ENCODE results near the gene OXTR.

OXTR gene

DNA sequence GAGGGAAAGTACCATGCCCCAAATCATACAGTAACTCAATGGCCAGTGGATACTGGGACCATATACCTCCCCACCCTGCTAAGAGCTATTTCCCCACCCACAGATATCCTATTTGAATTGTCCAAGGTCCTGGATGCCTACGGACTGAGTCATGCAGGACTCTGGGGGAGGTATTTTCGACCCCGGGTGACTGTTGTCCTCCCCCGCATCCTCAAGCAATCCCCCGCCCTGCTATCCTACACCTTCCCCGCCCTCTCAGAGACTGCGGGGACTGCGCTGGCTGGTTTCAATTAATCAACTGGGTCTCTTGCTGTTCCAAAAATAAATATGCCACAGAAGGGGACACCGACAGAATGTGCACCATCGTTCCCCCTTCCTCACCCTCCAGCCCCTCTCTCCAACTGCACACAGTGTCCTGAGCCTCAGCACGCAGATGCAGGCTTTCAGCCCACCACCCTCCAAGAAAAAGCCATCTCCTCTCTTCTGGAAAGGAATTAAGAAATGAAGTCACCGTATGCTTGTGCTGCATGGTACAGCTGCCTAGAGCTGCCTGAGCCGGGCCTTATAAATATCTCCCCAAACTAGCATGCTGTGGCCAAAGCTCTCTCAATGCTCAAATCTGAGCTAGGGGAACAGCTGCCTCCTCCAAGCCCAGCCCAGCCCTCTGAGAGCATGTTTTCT, 27.7 kb downstream of the OXTR start:
- H3K79me2 ChIP-seq (ENCODE audit: insufficient read depth, low read depth), result no peaks in the 10 kb centered on the region
- no peaks in the 10 kb centered on the region for H3K4me1 ChIP-seq (ENCODE audit: low read depth, poor library complexity, severe bottlenecking)
- H3K27ac ChIP-seq, result no peak overlapping the region
- H3K9ac ChIP-seq, result no peak overlapping the region
- H3K4me3 ChIP-seq (IDR thresholded peaks at IDR 0.05; ENCODE audit: insufficient read depth, low read depth, low read length), result no peak overlapping the region
- no peaks in the 10 kb centered on the region for H3K36me3 ChIP-seq (ENCODE audit: insufficient read depth)
- no peaks in the 10 kb centered on the region for H3K27me3 ChIP-seq (ENCODE audit: insufficient read depth, low read depth)
- TF ChIP-seq, protein P1, sequence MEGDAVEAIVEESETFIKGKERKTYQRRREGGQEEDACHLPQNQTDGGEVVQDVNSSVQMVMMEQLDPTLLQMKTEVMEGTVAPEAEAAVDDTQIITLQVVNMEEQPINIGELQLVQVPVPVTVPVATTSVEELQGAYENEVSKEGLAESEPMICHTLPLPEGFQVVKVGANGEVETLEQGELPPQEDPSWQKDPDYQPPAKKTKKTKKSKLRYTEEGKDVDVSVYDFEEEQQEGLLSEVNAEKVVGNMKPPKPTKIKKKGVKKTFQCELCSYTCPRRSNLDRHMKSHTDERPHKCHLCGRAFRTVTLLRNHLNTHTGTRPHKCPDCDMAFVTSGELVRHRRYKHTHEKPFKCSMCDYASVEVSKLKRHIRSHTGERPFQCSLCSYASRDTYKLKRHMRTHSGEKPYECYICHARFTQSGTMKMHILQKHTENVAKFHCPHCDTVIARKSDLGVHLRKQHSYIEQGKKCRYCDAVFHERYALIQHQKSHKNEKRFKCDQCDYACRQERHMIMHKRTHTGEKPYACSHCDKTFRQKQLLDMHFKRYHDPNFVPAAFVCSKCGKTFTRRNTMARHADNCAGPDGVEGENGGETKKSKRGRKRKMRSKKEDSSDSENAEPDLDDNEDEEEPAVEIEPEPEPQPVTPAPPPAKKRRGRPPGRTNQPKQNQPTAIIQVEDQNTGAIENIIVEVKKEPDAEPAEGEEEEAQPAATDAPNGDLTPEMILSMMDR (conservative IDR thresholded peaks at IDR 0.05; ENCODE audit: low read depth, low read length), result no peak
- no peaks in the 10 kb centered on the region for H4K20me1 ChIP-seq (ENCODE audit: insufficient read depth)
- H2AFZ ChIP-seq (ENCODE audit: low read depth), result no peak overlapping the region
- H3K4me2 ChIP-seq, result no peak overlapping the region

DNA sequence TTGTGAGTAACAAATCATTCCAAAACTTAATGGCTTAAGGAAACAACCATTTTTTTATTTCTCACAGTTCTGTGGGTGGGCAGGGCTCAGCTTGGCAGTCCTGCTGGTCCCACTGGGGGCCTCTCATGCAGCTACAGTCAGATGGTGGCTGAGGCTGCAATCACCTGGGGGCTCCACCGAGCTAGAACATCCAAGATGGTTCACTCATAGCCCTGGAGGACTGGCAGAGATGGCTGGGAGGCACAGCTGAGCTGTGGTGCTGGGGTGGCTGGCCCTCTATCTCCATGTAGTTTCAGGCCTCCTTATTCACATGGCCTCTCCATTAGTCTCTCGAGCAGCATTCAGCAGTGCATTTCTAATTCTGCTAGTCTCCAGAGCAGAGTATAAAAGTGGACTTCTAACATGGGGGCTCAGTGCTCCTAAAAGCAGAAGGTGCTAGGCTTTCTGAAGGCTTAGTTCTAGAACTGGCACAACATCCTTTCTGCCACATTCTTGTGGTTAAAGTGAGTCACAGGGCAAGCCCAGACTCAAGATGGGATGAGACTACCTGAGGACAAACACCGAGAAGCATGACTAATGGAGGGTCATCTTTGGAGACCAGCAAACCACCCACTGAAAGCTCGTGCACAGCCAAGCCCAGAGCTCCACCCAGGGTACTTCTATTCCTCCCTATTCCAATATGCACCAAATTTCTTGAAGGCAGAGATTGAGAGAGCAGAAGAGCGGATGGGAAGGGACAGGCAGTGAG, 29.5 kb downstream of the OXTR start:
- no peaks in the 10 kb centered on the region for H3K36me3 ChIP-seq (ENCODE audit: insufficient read depth)
- TF ChIP-seq, protein P1 (conservative IDR thresholded peaks at IDR 0.05; ENCODE audit: low read depth, low read length), result no peak
- no peak overlapping the region for H3K4me3 ChIP-seq (IDR thresholded peaks at IDR 0.05; ENCODE audit: insufficient read depth, low read depth, low read length)
- no peak overlapping the region for H2AFZ ChIP-seq (ENCODE audit: low read depth)
- H3K9ac ChIP-seq, result no peak overlapping the region
- no peaks in the 10 kb centered on the region for H3K4me1 ChIP-seq (ENCODE audit: low read depth, poor library complexity, severe bottlenecking)
- H3K4me2 ChIP-seq, result no peak overlapping the region
- H4K20me1 ChIP-seq (ENCODE audit: insufficient read depth), result no peaks in the 10 kb centered on the region
- H3K27ac ChIP-seq, result no peak overlapping the region
- H3K79me2 ChIP-seq (ENCODE audit: insufficient read depth, low read depth), result no peaks in the 10 kb centered on the region
- H3K27me3 ChIP-seq (ENCODE audit: insufficient read depth, low read depth), result no peaks in the 10 kb centered on the region

DNA sequence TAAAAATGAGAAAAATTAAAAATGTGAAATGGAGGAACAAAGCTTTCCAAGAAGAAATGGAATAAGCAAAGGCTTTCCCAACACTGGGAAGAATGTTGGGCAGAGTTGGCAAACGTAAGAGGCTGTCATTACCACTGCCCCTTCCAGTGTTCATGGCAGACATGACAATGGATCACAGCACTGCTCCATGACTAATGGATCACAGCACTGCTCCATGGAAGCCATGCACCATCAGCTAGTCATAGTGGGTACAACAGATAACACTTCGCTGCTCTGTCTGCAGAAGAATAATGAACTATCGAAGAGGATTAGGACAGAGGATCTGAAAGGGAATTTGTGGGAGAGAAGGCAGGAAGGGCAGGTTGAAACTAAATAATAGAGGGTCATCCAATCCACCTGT, 30.8 kb downstream of the OXTR start:
- H3K36me3 ChIP-seq (ENCODE audit: insufficient read depth), result no peaks in the 10 kb centered on the region
- no peak overlapping the region for H2AFZ ChIP-seq (ENCODE audit: low read depth)
- H3K9ac ChIP-seq, result no peak overlapping the region
- H4K20me1 ChIP-seq (ENCODE audit: insufficient read depth), result no peaks in the 10 kb centered on the region
- no peak overlapping the region for H3K27ac ChIP-seq
- no peak overlapping the region for H3K4me3 ChIP-seq (IDR thresholded peaks at IDR 0.05; ENCODE audit: insufficient read depth, low read depth, low read length)
- no peaks in the 10 kb centered on the region for H3K4me1 ChIP-seq (ENCODE audit: low read depth, poor library complexity, severe bottlenecking)
- no peak overlapping the region for H3K4me2 ChIP-seq
- H3K79me2 ChIP-seq (ENCODE audit: insufficient read depth, low read depth), result no peaks in the 10 kb centered on the region
- TF ChIP-seq, protein P1 (conservative IDR thresholded peaks at IDR 0.05; ENCODE audit: low read depth, low read length), result no peak
- no peaks in the 10 kb centered on the region for H3K27me3 ChIP-seq (ENCODE audit: insufficient read depth, low read depth)

DNA sequence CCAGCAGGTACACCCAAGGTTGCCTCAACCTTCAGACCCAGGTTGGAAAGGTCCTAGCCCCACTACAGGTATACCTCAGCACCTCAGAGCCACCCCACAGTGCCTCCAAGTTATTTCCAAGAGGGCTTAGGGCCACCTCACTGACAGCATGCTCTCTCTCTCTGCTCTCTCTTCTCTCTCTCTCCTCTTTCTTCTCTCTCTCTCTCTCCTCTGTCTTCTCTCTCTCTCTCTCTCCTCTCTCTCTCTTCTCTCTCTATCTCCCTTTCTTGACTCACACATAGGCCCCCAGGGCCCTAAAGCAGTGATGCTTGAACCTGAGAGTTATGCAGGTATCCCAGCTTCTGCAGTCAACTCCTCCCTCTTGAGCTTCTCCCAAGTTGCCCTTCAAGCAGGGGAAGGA, 31.6 kb downstream of the OXTR start:
- no peak overlapping the region for H3K9ac ChIP-seq
- no peaks in the 10 kb centered on the region for H3K36me3 ChIP-seq (ENCODE audit: insufficient read depth)
- H3K79me2 ChIP-seq (ENCODE audit: insufficient read depth, low read depth), result no peaks in the 10 kb centered on the region
- H3K4me3 ChIP-seq (IDR thresholded peaks at IDR 0.05; ENCODE audit: insufficient read depth, low read depth, low read length), result no peak overlapping the region
- no peaks in the 10 kb centered on the region for H3K27me3 ChIP-seq (ENCODE audit: insufficient read depth, low read depth)
- H3K4me1 ChIP-seq (ENCODE audit: low read depth, poor library complexity, severe bottlenecking), result no peaks in the 10 kb centered on the region
- H2AFZ ChIP-seq (ENCODE audit: low read depth), result no peak overlapping the region
- no peak overlapping the region for H3K4me2 ChIP-seq
- H3K27ac ChIP-seq, result no peak overlapping the region
- H4K20me1 ChIP-seq (ENCODE audit: insufficient read depth), result no peaks in the 10 kb centered on the region
- TF ChIP-seq, protein P1 (conservative IDR thresholded peaks at IDR 0.05; ENCODE audit: low read depth, low read length), result no peak

Measured in KMS-11 (cell line).